Fibroblast of villous mesenchyme (primary cell): ENCODE measurements around the gene PROZ. TPM values are rescaled to one million over a fixed set of nuclear protein-coding genes. Genes with fewer than 3 reads are reported as not detected.

Experiments
- DNase-seq: peaks from one replicate; pipeline ENCODE4 v3.0.0-alpha.2; 2010; ENCODE audit warnings: low read depth
- H3K4me3 ChIP-seq: 2 replicates; pipeline ENCODE4 v1.5.1; 2011; ENCODE audit warnings: low read depth, mild to moderate bottlenecking, low read length
- CTCF ChIP-seq: IDR thresholded peaks from 2 replicates; pipeline ENCODE4 v1.5.1; 2012; ENCODE audit warnings: low read depth, mild to moderate bottlenecking, low read length; ENCODE audit not compliant: insufficient read depth
- total RNA-seq: library from RNA; depleted of rRNA; stranded (reverse); fragments of >200 nt; gene quantifications from 2 replicates; pipeline ENCODE4 v1.2.3, GENCODE V29; 2012

The PROZ gene
- total RNA-seq, 1 donor: under 0.01 TPM

DNA sequence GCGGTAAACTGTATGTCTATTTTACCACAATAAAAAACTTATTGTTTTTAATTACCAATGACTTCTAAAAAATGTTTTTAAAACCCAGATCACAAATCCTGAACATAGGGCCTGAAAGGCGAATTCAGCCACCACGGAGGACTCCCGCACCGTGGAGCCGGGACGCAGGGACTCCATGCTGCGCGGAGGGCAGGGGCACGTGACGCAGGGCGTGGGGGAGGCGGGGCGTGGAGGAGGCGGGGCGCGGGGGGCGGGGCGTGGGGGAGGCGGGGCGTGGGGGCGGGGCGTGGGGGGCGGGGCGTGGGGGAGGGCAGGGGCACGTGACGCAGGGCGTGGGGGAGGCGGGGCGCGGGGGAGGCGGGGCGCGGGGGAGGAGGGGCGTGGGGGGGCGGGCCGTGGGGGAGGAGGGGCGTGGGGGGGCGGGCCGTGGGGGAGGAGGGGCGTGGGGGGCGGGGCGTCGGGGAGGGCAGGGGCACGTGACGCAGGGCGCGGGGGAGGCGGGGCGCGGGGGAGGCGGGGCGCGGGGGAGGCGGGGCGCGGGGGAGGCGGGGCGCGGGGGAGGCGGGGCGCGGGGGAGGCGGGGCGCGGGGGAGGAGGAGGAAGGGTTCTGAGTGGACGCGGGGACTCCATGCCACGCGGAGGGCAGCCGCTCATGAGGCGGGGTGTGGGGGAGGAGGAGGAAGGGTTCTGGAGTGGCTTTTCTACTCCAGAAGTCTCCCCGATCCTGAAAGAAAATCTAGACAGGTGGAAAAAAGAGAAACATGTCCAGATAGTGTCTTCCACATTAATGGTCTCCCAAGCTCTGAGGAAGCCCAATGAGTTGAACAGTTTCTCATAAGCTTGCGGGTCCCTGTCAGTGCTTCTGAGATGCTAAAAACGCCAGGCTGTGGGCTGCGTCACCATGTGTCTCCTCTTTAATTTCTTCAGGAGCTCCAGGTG lies 4.4 kb upstream of the PROZ start:
- TF ChIP-seq CTCF: no peak
- DNase-seq: peak; percentile 62
- H3K4me3 ChIP-seq: peak overlapping the region; percentile 49

DNA sequence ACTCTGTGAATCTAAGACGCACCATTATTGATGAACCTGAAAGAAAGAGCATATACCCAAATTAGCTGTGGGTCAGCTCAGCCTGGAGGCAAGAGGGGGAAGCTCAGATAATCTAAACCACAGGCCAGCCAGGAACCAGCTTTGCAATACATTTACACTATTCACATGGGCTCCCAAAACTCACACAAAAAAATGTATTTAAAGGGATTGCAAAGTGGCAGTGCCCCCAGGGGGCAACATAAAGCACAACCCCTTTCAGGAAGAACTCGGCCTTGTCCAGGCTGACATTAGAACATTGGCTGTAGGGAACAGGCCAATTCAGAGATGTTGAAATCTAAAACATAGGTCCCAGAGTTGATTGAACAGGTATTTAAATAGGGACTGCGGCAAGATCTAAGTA lies 3.2 kb upstream of the PROZ start:
- no peak overlapping the region for H3K4me3 ChIP-seq
- TF ChIP-seq CTCF: no peak
- DNase-seq: no peak

DNA sequence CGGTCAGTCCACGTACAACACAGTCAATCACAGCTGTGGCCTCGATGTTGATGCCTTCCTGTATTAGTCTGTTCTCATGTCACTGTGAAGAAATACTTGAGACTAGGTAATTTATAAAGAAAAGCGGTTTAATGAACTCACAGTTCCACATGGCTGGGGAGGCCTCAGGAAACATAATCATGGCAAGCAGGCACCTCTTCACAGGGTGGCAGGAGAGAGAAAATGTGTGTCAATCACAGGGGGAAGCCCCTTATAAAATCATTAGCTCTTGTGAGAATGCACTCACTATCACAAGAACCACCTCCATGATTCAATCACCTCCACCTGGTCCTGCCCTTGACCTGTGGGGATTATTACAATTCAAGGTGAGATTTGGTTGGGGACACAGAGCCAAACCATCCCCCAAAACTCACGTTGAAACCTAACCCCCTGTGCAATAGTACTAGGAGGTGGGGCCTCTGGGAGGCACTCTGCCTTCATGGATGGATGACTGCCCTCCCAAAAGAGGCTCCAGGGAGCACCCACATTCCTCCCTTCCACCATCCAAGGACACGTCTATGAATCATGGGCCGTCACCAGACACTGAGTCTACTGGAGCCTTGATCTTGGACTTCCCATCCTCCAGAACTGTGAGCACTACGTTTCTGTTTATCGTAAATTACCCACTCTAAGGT lies 2.3 kb upstream of the PROZ start:
- no peak for TF ChIP-seq CTCF
- no peak overlapping the region for H3K4me3 ChIP-seq
- no peak for DNase-seq

DNA sequence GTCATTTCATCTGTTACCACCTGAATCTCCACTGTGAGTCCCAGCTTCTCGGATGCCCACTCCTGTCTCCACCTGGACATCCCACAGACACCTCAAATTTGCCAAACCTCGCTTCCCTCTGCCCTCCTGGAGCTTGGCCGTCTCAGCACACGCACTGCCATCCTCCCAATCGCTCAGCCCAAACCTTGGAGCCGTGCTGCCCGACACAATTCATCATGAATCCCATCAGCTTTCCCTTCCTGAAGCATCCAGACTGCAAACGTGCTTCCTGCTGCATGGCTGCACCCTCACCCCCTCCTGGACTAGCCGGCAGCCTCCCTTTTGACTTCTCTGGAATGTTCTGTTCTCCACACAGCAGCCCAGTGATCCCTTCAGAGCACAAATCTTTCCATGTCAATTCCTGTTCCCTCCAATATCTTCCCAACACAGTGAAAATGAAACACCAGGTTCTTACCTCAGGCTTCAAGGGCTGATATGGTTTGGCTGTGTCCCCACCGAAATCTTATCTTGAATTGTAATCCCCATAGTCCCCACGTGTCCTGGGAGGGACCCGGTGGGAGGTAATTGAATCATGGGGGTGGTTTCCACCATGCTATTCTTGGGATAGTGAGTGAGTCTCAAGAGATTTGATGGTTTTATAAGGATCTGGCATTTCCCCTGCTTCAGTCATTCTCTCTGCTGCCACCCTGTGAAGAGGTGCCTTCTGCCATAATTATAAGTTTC lies 1.1 kb upstream of the PROZ start:
- no peak for DNase-seq
- TF ChIP-seq CTCF: no peak

GRCh38 chr13:113158946-113159345 lies 498 bp downstream of the PROZ start:
- no peak overlapping the region for H3K4me3 ChIP-seq
- DNase-seq: no peak
- no peak for TF ChIP-seq CTCF

More for the DNA sequence above, 1.1 kb upstream of the PROZ start:
- H3K4me3 ChIP-seq: no peak overlapping the region

- no peak overlapping the region for H3K4me3 ChIP-seq
- no peak for DNase-seq
- TF ChIP-seq CTCF: no peak
Observed at GRCh38 chr13:113159701-113160100, 1.3 kb downstream of the PROZ start.
